NB4 (cell line): ENCODE data around the gene GDPD5.

Source experiments
- MAX ChIP-seq: IDR thresholded peaks from 2 replicates; pipeline ENCODE4 v1.6.1; 2011; ENCODE audit warnings: low read depth, low read length
- MYC ChIP-seq: IDR thresholded peaks from 2 replicates; pipeline ENCODE4 v1.6.1; 2011; ENCODE audit warnings: low read depth, low read length
- POLR2A ChIP-seq: IDR thresholded peaks from 2 replicates; pipeline ENCODE4 v1.6.1; 2011; ENCODE audit warnings: mild to moderate bottlenecking; ENCODE audit not compliant: insufficient read length; ENCODE audit errors: extremely low read depth
- TF ChIP-seq, protein P1 (sequence below): IDR thresholded peaks from one replicate; pipeline ENCODE4 v1.5.1; 2012; ENCODE audit warnings: low read depth, low read length

- TF ChIP-seq, protein P1, sequence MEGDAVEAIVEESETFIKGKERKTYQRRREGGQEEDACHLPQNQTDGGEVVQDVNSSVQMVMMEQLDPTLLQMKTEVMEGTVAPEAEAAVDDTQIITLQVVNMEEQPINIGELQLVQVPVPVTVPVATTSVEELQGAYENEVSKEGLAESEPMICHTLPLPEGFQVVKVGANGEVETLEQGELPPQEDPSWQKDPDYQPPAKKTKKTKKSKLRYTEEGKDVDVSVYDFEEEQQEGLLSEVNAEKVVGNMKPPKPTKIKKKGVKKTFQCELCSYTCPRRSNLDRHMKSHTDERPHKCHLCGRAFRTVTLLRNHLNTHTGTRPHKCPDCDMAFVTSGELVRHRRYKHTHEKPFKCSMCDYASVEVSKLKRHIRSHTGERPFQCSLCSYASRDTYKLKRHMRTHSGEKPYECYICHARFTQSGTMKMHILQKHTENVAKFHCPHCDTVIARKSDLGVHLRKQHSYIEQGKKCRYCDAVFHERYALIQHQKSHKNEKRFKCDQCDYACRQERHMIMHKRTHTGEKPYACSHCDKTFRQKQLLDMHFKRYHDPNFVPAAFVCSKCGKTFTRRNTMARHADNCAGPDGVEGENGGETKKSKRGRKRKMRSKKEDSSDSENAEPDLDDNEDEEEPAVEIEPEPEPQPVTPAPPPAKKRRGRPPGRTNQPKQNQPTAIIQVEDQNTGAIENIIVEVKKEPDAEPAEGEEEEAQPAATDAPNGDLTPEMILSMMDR, result no peak
- TF ChIP-seq POLR2A, result no peak
- TF ChIP-seq MAX, result no peak
- TF ChIP-seq MYC, result no peak
Observed at GRCh38 chr11:75518771-75519653, 6.7 kb downstream of the GDPD5 start.
